Raji (cell line): Measurements from ENCODE around the gene PRDM16.

Experiments used
- POLR2A ChIP-seq: IDR thresholded peaks from 2 replicates; pipeline ENCODE4 v1.6.1; 2011; ENCODE audit warnings: low read depth, low read length, control low read depth; ENCODE audit not compliant: insufficient read depth

The PRDM16 gene

GRCh38 chr1:3029481-3029961, 39.5 kb upstream of the PRDM16 start:
- TF ChIP-seq POLR2A: no peak

DNA sequence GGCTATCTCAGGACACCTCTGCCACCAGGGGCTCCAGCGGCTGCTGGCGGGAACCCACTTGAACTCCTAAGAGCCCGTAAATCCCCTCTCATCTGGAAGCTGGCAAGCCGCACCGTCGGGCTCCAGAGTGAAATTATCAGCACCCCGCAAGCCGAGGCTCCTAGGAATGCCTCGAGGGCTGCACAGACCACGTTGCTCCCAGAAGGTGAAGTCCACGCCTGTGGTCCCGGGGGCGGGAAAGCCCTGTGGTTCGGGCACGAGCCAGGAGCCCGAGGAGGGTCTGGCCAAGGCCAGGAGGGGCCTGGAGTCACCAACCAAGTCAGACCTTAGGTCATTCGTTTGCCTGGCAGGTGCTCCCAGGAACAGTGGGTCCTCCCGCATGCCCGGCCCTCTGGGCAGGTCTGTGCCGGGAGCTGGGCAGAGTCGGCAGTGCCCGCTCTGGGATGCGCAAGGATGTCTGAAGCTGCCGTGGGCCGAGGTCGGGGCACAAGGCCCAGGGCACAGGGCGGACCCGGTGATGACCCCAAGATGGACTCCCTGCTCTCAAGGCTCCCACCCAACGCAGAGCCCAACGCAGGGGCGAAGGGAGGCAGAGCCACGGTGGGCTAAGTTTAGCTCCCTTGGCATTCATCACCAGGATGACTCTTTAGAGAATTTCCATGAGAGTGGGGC, 38.9 kb upstream of the PRDM16 start:
- no peak for TF ChIP-seq POLR2A

- TF ChIP-seq POLR2A: no peak
Measured at GRCh38 chr1:3030663-3031381, 38.2 kb upstream of the PRDM16 start.

DNA sequence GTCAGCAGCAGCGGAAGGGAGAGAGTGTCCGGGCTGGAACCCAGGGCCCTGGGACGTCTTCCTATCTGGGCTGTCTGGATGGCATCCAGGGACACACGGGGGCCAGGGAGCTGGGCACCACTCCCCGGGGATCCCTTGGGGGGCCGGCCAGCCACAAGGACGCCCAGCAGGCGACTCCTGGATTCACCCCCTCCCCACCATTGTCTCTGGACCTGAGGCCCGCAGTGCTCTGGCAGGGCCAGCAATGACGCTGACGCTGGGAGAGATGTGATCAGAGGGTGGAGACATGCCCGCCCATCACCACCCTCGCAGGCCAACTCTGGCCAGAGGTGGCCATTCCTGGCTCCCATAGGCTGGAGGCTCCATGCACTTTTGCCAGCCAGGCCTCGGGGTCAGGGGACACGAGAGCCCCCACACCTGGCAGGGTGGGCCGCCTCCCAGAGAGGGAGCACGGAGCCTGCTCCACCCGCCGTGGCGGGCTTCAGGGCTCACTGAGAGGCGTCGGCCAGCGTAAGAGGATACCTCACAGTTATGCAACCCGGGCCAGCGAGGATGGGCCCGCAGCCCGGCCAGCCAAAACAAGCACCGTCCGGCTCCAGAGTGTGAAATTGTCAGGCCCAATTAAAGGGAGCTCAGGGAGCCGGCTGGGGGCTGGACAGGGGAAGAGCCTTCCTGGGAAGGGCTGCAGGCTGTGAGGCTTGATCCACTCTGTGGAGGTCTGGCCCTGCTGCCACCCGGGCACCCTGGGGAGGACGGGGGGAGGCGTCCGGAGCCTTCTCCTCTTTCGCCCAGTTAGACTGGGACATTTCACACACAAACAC, 37.4 kb upstream of the PRDM16 start:
- TF ChIP-seq POLR2A: no peak

DNA sequence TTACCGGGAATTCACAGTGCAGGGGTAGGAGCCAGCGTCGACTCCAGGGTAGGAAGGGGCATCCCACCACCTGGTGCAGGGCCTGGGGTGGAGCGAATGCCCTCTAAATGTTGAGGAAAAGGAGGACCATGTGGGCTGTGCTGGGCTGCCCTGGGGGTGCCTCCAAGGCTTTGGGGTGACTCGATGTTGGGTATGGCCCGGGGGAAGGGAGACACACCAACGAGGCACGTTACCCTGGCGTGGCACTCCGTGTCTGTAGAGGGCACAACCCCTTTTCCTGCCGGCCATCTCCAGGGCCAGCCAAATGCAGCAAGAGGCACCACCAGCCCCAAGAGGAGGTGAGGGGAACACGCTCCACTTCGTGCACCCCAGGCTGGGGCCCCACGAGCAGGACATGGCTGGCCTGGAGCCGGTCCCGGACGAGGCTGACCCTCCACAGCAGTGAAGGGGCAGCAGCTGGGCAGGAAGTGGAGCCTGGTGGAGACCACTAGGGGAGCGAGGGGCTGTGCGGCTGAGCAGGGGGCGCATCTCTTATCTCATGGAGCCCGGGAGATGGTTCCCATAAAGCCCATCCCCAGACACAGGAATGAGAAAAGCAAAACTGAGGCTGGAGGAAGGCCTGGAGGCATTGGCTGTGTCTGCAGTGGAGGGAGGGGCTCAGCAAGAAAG, 36.5 kb upstream of the PRDM16 start:
- TF ChIP-seq POLR2A: no peak

- no peak for TF ChIP-seq POLR2A
Measured at GRCh38 chr1:3033040-3033789, 35.8 kb upstream of the PRDM16 start.

DNA sequence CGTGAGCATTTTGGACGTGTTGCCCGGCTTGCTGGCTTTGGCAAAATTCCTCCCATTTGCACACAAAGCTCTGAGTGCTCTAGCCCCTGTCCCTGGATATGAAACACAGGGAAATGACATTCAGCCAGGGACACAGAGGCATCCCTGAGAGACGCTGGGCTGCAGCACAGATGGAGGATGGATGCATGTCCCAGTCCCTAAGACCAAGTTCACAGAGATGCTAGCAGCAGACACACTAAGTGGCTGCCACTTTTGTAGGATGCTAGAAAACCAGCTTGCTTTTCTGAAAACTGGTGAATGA, 35.3 kb upstream of the PRDM16 start:
- no peak for TF ChIP-seq POLR2A

DNA sequence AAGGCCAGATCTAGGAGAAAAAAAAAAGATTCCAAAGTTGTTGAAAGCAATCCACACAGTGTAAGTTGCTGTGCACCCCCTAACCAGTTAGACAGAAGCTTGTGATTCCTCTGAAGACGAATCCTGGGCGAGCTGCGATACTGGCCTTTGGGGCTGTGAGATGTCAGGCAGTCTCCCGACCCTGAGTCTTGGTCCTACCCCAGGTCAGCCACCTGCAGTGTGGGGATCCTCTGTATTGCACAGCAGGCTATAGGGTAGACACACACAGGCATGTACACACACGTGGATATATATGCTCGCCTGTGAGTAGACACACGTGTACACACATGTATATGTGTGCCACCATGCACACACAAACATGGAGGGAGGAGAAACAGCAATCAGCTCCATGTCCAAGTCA, 34.8 kb upstream of the PRDM16 start:
- no peak for TF ChIP-seq POLR2A

DNA sequence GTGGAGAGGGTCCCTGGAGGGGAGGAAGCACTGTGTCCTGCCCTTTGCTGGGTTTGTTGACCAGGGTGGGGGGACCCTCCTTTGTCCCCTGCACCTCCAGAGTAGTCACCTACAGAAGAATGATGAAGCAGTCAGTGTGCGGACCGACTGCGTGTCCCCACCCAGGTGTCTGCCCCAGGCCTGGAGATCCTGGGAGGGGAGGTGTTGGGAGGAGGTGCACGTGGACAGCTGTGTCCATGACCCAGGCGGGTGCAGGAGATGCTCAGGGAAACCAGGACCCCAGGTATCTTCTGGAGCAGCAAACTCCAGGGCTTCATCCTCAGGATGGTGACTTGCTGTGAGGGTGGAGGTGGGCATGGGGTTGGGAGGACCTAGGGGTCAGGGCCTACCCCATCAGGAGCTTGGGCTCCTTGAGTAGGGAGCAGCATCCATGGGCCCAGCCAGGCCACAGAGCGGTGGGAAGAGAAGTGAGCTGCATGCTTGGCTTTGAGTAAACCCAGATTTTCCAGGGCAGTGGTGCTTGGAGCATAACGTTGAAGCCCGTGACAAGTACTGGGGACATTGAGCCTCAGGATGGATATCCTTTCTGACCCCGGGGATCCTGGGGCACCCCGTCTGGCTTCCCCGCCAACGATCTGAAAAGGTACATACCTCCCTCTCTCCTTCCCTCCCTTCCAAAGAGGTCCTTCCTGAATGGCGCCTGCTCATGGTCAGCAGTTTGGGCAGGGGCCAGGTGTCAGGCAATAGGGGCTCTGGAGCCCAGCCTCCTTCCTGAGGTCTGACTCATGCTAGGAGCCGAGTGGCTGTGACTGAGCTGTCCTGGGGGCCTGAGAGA, 34.1 kb upstream of the PRDM16 start:
- TF ChIP-seq POLR2A: no peak

GRCh38 chr1:3035563-3036446, 33.2 kb upstream of the PRDM16 start:
- TF ChIP-seq POLR2A: no peak

- no peak for TF ChIP-seq POLR2A
Measured at GRCh38 chr1:3036447-3037280, 32.3 kb upstream of the PRDM16 start.
